Amniotic stem cell (primary cell): ENCODE data around the gene NLRP12.
"Not testable (repeated sequence)": the region's sequence is repeated elsewhere in the genome, so short reads cannot be mapped to it uniquely, and the experiment has no call there.

Experiments
- DNase-seq: peaks from one replicate; lab custom pipeline; 2025; lab: John Stamatoyannopoulos, UW

Gene NLRP12

DNA sequence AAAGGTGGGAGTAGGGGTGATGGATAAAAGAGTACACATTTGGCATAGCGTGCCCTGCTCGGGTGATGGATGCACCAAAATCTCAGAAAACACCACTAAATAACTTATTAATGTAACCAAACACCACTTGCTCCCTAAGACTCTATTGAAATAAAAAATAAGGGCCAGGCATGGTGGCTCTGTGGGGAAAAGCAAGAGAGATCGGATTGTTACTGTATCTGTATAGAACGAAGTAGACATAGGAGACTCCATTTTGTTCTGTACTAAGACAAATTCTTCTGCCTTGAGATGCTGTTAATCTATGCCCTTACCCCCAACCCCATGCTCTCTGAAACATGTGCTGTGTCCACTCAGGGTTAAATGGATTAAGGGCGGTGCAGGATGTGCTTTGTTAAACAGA, 14.3 kb upstream of the NLRP12 start:
- not testable (repeated sequence) for DNase-seq

DNA sequence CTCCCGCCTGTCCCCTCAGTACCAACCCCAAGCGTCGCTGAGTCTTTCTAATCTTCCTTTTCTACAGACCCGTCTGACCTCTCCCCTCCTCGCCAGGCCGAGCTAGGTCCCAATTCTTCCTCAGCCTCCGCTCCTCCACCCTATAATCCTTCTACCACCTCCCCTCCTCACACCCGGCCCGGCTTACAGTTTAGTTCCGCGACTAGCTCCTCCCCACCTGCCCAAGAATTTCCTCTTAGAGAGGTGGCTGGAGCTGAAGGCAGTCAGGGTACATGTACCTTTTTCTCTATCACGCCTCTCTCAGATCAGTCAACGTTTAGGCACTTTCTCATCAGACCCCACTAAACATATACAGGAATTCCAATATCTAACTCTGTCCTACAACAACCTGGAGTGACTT, 8.7 kb upstream of the NLRP12 start:
- DNase-seq = not testable (repeated sequence)

DNA sequence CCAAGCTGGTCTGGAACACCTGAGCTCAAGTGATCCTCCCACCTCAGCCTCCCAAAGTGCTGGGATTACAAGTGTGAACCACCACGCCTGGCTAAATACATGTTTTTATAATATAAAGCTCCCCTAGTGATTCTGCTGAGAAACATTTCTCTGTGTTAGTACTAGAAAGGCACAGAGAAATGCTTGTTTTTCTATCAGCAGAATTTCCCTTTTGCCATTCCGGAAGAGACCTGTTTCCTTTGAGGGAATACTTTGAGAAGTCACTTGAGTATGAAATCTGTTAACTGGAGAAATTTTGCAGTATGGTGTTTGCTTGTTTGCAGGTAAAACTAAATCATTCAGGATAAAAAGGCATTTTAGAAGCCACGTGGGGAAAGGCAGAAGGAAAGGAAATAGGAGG, 4.4 kb upstream of the NLRP12 start:
- DNase-seq = no peak

DNA sequence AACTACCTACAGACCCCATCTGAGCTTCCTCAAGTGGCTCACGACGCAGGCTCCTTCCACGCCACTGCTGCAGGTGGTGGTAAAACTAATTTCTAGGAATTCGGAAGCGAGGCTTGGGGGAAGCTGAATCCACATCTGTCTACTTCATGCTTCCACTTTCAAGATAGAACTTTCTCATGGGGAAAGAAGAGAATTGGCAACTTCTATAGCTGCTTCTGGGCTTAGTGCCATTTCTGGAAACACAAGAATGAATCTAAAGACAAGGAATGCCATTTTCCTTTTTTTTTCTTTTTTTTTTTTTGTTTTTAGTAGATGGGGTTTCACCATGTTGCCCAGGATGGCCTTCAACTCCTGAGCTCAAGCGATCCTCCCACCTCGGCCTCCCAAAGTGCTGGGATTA, 2.8 kb upstream of the NLRP12 start:
- no peak for DNase-seq

DNA sequence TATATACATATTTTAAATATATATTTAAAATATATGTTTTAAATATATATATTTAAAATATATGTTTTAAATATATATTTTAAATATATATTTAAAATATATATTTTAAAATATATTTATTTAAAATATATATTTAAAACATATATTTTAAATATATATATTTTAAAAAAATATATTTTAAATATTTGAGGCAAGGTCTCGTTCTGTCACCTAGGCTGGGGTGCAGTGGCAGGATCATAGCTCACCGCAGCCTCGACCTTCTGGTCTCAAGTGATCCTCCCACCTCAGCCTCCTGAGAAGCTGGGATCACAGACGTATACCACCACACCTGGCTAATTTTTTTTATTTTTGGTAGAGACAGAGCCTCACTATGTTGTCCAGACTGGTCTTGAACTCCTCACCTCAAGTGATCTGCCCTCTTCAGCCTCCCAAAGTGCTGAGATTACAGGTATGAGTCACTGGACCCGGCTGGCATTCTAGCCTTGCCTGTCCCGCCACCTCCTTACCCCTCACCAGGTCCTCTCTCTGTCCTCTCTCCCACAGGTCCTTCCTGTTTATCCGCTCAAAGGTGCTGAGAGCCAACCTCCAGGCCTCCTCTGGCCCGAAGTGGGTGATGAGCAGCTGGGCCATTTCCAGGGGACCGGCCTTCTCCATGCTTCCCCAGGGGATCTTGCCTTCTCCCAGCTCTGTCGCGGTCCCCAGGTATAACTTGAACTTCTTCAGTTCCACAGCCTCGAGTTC, 564 bp downstream of the NLRP12 start:
- DNase-seq = no peak

DNA sequence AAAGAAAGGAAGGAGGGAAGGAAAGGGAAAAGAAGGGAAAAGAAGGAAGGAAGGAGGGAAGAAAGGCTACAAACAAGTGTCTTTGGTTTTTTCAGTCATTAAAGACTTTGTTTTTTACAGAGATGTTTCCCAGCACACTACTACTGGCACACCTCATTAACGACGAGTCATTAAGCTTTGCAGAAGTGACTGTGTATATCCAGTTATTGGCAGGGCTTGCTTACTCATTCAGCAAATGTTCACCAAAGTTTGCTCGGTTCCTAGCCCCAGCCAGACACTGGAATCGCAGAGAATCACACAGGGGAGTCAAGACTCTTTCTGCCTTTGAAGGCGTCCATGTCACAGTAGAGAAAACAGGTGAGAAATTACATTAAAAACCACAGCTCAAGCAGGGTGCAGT, 4.3 kb downstream of the NLRP12 start:
- no peak for DNase-seq

DNA sequence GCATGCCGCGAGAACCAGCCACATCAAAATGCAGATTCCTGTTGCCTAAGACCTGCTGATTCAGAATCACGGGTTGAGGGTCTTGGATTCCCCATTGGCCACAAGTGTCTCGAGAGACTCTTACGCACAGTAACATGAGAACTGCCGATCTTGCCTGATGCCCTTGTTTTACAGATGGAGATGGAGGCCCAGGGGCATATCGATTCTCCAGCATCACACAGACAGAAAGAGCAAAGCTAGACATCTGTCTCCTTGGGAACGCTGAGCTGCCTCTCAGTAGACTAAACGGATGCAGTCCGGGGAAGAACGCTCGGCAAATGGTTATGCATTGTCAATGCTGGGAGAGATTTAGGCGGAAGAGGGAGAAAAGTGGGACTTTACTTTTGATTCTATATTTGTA, 5.4 kb downstream of the NLRP12 start:
- DNase-seq = no peak

DNA sequence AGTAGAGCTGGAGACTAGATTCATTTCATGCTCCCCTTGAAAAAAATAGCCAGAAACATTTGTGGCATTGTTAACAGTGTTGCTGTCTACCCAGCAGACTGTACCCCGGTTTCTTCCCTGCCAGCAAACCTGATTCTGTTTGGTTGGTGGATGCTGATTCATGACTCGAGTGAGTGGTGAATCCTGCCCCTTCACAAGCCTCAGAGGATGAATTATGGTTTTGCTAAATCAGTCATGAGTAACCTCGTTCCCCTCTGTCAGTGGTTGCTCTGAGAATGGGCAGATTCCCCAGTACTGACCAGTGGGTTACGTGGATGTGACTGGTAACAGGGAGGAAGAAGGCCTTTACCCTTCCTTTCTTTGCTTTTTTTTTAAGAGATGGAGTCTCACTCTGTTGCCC, 10.1 kb downstream of the NLRP12 start:
- no peak for DNase-seq

DNA sequence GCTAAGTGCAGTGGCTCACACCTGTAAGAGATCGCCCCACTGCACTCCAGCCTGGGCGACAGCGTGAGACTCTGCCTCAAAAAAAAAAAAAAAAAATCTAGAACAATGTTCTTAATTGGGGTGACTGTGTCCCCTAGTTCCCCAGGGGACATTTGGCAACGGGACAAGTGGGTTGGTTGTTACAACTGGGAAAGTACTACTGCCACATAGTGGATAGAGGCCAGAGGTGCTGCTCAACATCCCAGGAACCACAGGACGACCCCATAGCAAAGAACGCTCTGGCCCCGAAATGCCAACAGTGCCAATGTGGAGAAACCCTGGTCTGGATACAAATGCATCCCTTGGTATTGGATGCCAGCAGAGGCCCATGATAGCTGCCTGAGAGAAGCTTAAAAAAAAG, 11.8 kb downstream of the NLRP12 start:
- DNase-seq = no peak

DNA sequence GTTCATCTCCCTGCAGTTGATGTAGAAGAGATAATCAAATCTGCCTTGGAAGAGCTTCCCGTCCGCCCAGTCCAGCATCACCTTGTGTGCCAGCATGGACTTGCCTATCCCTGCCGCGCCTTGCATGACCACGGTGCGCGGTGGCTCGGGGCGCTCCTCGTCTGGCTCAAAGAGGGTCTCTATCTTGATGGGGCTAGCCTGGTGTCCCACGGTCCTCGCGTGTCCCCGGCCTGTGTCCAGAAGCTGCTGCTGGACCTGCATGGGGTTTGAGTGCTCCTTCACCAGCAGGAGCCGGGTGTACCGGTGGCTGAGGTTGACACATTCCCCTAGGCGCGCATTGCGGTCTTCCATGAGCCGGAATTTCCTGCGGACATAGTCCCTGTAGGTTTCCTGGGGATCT, 13.2 kb downstream of the NLRP12 start:
- no peak for DNase-seq

DNA sequence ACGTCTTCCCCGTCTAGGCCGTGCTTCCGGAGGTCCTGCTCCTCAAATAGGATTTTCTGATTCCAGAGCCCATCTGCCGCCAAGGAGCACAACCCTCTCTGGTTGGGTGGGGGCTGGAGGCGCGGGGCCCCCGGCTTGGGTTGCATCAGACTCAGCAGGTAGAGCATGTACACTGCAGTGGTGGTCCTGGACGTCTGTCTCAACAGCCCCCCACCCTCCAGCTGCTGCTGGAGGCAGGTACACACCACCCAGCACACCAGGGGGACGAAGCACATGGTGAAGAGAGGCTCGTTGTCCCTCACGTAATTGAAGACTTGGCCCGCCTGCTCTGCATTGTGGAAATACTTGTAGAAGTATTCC, 13.9 kb downstream of the NLRP12 start:
- no peak for DNase-seq

DNA sequence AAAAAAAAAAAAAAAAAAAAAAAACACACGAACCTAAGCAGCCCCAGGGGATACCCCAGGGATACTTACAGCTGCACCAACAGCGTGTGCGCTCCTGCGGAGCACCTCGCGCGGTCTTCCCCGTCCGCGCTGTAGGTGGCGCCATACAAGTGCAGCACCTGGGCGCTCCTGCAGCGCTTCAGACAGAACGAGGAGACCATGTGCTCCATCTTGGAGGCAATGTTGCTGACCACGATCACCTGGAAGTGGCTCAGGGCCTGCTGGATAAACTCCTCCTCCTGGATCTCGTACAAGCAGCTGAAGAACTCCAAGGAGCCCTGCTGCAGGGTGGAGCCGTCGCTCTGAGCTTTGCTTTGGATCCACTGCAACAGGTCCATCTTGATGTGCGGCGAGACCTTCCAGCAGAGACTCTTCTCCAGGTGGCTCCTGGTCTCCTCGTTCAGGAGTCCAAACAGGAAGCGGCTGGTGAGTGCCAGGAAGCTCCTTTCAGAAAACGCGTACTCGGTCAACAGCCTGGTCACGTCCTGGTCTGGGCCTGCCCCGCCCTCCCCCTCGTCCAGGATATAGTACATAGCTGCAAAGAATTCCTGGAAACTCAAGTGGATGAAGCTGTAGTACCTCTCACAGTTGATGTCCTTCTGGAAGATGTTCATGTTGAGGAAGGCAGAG, 14.5 kb downstream of the NLRP12 start:
- DNase-seq = no peak

DNA sequence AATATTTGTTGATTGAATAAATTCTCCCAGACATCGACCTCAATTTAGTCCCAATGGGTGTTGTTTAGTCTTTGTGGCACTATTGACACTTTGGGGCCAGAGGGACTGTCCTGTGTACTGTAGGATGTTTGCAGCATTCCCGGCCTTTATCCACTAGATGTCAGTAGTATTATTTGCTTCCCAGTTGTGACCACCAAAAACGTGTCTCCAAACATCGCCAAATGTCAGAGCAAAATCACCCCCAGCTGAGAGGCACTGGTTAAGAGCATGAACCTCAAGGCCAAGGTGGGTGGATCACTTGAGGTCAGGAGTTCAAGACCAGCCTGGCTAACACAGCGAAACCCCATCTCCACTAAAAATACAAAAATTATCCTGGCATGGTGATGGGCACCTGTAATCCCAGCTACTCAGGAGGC, 15.4 kb downstream of the NLRP12 start:
- no peak for DNase-seq

DNA sequence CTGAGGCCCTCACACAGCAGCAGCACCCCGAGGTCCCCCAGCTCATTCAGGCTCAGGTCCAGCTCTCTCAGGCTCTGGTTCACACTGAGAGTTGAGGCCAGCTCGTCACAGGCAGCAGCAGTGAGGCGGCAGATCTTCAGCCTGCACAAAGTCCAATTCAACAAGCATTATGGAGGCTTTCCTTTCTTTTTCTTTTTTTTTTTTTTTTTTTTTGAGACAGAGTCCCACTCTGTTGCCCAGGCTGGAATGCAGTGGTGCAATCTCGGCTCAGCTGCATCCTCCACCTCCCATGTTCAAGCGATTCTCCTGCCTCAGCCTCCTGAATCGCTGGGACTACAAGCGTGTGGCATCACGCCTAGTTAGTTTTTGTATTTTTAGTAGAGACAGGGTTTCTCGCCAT, 22.9 kb downstream of the NLRP12 start:
- DNase-seq = no peak

DNA sequence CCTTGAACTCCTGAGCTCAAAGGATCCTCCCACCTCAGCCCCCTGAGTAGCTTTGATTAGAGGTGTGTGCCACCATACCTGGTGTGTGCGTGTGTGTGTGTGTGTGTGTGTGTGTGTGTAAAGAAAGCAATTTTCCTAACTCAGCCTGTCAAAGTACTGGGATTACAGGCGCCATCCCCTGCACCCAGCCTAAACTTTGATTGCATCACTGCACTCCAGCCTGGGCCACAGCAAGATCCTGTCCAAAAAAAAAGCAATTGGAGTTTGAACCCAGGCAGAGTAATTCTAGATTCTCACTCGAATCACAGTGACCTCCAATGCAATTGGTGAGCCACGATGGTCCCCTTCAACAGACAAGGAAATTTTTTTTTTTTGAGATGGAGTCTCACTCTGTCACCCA, 29.1 kb downstream of the NLRP12 start:
- no peak for DNase-seq

DNA sequence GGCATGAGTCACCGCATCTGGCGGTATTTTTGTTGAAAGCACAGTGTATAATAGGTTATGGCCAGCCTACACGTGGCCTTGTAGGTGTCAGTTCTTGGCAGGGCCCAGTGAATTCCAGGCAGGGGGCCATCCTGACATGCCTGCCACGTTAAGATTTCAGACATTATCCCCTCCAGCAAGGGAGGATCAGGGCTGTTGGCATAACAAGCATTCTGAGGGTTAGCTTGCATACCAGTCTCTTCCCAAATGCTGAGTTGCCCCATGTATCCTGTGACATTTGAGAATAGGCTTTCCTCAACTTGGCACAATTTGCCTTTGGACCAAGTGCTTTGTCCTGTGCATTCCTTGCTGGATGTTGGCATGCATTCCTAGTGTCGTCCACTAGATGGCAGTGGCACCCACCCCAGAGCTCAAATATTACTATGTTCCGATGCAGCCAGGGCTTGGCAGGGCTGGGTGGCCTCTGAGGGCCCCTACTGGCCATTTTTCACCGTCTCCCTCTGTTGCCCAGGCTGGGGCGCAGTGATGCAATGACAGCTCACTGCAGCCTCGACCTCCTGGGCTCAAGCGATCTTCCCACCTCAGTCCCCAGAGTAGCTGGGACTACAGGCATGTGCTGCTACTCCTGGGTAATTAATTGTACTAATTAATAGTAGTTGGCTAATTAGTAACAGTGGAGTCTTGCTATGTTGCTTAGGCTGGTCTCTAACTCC, 31.2 kb downstream of the NLRP12 start:
- peak; percentile 52 for DNase-seq

DNA sequence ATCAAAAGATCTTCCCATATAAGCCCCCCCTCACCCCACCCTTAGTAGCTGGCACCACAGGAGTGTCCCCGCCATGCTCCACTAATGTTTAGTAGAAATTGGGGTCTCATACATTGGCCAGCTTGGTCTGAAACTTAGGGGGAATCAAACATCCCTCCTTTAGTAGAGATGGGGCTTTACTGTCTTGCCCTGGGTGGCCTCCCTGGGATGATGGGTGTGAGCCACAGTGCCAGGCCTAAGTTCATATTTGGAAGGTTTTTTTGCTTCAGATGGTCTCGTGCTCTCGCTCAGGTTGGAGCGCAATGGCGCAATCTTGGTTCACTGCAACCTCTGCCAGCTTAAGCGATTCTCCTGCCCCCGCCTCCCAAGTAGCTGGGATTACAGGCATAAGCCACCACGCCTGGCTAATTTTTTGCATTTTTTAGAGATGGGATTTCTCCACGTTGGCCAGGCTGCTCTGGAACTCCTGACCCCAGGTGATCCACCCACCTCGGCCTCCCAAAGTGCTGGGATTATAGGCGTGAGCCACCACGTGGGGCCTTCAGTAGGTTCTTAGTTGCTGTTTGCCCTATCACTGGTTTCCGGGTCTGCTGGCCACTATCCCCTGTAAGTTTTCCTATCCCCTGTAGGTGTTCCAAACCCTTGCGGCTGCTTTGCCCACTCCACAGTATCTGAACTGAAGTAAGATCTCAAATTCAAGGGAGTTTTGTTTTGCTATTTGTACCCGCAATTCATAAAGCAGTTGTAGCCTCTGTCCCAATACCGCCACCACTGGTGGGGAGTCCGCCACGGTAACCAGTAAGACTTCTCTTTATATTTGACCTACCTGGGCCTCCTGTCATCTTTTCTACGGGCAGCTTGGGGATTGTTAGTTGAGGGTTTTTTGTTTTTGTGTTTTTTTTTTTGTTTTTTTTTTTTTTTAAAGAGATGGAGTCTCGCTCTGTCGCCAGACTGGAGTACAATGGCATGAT, 34.1 kb downstream of the NLRP12 start:
- no peak for DNase-seq

DNA sequence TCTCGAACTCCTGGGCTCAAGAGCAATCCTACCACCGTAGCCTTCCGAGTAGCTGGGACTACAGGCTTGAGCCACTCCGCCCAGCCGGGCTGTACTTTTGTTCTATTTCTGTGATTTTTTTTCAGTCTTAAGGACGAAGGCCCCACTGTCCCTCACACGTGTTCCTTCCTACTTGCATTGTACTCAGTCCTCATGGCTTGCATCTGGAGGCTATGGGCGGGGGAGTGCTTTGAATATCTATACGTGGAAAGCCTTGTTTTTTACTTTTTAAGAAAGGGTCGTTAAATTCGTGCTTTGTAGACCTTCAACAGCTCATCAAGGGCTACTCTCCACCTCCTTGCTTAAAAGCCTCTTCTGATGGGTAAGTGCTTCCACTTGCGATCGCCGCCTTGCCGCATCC, 36.8 kb downstream of the NLRP12 start:
- no peak for DNase-seq

DNA sequence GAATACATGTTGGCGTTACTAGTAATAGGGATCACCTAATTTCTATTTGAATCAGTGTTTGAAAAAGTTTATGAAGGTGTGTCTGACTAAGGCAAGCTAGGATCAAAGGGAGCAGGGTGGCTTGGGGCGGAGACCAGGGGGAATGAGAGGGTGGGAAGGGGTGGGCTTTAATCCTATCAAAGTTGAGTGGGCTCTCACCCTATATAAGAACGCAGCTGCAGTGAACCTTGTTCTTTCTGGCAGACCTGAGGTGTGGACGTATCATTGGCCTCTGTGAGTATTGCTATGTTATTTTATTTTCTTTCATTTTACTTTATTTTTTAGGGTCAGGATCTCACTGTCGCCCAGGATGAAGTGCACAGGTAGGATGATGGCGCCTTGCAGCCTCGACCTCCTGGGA, 37.4 kb downstream of the NLRP12 start:
- DNase-seq = no peak

DNA sequence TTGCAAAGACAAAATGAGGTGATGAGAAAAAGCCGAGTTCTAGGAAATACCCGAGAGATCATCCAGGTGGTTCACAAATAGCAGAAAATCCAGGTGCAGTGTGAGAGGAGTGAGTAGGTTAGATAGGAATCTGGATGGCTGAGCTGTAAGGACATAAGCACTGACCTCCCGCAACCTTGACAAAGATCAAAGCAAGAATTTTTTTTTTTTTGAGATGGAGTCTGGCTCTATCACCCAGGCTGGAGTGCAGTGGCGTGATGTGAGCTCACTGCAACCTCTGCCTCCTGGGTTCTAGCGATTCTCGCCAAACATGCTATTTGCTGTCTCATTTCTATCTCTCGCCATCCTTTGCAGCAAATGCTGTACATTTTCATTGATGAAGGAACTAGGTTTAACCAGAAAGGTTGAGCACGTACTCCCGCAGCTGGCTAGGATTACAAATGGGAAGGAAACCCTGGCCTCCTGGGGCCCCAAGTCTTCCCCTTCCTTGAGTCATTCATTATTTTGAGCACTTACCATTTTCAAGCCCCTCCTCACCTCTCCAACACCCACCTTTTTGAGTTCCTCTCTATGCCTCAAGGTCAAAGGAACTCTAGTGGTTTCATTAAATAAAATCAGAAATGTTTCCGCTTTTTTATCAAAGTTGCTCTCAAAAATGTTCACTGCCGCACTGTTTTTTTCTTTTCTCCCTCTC, 38.8 kb downstream of the NLRP12 start:
- DNase-seq = no peak

DNA sequence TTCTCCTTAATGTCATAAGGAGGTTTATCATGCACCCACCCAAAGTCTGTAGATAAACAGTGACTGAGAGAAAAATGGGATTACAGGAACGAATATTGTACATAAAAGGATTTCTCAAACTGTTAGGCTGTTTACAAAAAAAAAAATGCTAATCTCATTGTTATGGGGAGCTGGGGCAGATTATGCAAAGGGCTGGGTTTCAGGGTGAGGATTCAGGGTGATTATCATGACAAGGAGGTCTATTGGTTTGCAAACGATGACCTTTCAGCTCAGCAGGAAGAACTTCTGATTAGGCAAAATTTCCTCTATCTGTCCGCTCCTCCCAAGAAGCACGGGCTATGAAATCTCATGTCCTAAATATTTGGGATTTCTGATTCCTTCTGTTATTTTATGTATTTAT, 41.4 kb downstream of the NLRP12 start:
- no peak for DNase-seq

DNA sequence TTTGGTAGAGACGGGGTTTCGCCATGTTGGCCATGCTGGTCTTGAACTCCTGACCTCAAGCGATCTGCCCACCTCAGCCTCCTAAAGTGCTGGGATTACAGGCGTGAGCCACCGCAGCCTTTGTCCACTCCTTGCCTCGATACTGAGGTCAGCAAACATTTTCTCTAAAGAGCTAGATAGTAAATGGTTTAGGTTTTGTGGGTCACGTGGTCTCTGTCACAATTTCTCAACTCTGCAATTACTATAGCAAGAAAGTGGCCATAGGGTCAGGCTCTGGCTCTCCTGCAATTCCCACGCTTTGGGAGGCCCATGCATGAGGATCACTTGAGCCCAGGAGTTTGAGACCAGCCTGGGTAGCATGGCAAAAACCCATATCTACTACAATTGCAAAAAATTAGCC, 42.8 kb downstream of the NLRP12 start:
- not testable (repeated sequence) for DNase-seq
